Measurements from ENCODE around the gene OPTC.
"Not testable (repeated sequence)": the region's sequence is repeated elsewhere in the genome, so short reads cannot be mapped to it uniquely, and the experiment has no call there.

Gene OPTC

DNA sequence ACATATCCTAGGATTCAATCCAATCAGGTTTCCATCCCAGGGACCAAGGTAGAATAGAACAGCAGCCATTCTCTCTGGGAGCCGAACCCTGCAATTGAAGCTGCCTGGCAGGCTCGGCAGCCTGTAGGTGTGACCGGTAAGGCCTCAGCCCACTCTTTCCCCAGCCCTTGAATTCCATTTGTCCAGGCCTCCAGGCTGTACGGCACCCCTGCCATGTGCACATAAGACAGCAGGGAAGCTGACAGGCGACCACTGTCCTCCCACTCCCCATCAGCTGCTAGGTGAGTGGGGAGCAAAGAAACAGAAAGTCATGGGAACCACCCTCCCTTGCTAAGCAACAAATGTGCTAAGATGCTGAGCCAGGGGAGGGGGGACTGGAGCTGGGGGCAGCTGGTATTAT is 23.0 kb downstream of the OPTC start:
- DNase-seq (ENCODE audit: low read depth): no peak

DNA sequence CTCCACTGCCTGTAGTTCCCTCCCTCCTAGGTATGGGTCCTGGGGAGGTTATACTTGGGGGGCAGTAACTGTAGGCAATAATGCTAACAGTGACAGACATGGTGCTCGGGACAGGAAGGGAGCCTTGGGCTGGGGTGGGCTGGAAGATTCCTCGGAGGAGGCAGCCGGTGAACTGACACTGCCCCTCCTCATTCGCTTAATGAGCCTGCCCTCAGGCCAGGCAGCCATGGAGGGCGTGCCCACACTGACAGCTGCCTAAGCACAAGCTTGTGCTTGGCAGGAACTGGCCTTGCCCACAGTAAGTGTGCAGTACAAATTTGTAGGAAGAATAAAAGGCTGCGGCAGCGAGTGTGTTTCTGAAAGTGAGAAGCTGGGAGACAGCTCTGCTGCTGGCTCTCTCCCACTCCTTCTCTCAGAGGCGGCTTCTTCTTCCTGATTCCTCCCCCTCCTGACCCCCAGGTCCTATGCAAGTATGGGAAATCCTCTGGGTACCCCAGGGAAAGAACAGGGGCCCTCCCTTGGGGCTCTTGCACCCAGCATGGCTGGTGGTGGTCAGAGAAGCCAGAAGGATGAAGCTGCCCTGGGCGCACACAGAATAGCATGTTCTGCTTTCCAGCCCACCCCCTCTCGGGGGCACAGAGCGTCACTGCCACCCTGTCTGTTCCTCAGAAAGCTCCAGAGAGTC is 23.6 kb downstream of the OPTC start:
- DNase-seq (ENCODE audit: low read depth): no peak

DNA sequence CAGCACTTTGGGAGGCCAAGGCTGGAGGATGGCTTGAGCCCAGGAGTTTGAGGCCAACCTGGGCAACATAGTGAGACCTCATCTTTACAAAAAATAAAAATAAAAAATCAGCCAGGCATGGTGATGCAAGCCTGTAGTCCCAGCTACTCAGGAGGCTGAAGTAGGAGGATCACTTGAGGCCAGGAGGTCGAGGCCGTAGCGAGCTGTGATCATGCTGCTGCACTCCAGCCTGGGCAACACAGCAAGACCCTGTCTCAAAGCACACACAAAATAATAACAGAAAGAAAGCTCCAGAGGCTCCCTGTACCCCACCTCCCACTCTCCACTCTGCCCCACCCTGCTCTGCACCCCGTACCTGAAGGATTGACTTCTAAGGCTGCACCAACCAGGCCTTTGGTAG is 24.2 kb downstream of the OPTC start:
- DNase-seq (ENCODE audit: low read depth): not testable (repeated sequence)

DNA sequence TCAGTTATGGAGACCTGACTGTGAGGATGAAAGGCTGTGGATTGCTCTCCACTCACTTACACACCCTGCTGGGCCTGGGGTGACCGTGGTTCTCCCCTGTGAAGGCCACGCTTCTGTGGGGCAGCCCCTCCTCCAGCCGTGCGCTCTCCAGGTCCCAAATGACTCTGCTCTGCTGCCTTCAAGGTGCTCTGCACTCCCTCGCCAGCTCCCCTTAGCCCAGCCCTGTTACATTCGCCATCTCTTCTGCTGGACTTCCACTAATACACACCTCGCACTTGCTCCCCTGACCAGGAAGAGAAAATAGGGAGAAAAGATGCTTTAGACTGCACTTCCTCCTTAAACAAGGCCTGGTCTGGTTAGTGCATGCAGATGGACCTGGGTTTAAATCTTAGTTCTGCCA is 24.6 kb downstream of the OPTC start:
- DNase-seq (ENCODE audit: low read depth): no peak

DNA sequence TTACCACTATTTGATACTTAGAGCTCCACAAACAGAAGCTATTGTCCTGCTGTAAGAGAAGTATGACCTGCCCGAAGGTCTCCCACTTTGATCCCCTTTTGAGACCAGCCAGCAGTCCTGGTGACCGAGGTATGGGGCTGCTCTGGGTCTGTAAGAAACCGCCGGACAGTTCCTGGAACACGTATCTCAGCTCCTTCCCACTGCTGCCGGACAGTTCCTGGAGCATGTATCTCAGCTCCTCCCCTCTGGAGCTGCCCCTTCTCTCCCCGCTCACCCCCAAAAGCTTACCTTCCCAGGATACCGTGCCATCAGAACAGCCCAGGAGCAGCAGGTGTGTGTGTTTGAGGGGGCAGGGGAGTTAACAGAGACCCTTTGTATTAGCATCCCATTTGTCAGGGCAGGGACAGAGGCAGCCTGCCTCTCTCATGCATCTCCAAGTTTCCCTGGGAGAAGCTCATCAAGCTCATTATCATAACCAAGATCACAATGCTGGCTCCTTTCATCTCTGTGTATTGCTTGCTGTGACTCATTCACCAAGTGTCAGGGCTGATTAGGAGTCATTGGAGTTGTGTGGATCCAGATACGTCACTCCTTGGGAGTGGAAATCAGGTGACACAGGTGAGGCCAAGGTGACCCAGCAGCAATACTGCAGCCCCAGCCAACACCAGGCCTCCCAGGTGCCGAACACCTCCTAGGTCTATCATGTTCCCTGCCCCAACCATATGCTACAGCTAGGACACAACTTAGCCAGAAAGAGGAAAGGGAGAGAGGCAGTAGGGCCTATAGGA is 25.3 kb downstream of the OPTC start:
- no peak for DNase-seq (ENCODE audit: low read depth)

DNA sequence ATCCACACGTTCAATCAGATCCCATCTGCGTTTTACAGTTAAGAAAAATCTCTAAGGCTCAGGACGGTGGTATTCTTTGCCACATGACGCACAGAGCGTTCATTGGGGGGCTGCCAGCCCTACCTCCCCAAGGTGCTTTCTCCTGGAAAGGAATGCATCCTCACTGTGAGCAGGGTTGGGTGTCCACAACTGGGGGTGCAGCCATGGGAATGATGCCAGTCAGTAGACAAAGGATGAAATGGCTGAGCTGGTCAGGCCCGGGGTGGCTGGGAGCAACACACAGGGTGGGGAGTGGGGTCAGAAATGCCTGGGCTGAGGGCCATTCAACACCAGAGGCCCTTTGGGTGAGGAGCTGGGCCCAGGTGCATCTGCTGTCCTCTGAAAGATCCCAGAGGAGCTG is 25.9 kb downstream of the OPTC start:
- no peak for DNase-seq (ENCODE audit: low read depth)

DNA sequence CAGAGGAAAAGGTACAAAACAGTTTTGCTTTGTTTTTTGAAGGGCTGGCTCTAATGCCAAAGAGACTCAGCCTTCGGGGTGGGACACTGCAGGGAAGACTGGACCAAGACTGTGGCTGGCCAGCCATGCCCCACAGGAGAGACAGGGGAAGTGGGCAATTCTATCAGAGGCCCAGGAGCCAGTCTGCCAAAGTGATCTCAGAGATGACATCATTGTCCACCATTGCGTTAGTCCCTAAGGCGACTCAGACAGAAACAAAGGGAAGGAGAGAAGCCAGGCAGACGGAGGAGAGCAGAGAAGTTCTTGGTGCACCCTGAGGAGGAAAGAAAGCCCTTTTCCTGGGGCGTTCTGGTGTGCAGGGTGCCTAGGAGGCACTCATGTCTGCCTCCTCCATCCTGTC is 26.4 kb downstream of the OPTC start:
- no peak for DNase-seq (ENCODE audit: low read depth)

DNA sequence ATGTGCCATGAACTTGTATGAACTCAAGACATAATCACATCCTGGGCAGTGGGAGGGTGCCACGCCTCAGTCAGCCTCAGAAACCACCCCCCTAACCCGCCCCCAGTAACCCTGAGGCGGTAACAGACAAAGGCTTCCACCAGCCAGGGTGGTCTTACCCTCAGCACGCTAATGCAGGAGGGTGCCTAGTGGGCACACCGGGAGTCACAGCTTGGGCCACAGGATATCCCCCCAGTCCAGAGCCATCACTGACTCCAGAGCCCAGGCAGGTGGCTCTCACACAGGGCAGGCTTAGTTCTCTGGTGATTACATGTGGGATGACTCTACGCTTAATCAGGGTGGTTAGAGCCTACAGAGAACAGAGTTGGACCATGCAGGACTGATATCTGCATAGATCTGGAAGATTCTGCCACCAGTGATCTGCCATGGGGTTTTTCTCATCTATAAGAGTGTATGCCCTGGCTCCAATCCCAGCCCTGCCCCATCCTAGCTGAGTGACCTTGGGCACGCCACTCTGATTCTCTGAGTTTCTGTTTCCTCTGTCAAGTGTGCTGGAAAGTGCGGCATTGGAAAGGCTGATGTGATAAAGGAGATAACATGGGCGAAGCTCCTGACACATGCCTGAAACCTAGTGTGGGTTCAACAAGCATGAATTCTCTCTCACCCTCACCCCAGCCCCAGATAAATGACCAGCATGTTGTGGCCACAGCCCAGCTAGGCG is 27.3 kb downstream of the OPTC start:
- no peak for DNase-seq (ENCODE audit: low read depth)

DNA sequence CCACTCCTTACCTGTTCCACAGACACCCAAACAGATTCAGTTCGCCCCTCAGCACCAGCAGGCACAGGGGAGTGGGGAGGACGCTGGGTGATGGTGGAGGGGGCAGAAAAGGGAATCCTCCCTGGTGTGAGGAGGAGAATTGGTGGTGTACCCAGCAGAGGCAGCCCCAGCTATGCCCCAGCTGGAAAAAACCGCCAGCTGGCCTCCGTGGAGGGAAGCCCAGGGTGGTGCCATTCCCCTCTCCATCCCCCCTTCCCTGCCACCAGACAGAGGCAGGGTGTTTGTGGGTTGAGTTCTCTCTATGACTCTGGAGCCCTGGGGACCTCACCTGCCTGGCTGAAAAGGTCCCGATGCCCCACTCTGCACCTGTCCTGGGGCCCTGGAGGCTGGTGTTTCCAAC is 27.9 kb downstream of the OPTC start:
- DNase-seq (ENCODE audit: low read depth): no peak

DNA sequence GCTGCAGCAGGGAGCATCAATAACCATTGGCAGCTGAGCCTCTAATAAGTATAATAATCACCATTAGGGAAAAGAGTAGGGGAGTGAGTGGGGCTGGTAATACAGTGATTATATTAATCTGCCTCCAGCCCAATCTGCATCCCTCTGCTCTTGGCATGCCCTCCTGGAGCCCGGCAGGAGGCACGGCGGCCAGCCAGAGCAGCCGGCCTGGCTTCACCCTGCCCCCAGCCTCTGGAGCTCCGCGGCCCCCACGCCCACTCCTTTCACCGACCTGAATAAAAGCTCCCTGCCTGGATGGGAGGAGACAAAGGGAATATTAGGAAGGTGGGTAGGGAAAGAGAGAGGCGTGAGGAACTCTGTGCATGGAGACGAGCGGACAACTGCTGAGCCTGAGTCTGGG is 28.3 kb downstream of the OPTC start:
- DNase-seq (ENCODE audit: low read depth): no peak

DNA sequence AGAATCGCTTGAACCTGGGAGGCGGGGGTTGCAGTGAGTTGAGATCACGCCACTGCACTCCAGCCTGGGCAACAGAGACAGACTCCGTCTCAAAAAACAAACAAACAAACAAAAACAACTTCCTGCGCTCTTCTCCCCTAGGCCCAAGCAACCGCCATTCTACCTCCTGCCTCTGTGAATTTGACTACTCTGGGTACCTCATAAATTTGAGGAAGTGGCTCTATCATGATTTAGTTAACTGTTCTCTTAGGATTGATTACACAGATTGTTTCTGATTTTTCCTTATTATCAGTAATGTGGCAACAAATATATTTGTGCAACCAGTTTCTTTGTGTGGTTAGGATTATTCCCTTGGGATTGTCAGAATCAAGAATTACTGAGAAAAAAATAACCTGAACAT is 29.7 kb downstream of the OPTC start:
- DNase-seq (ENCODE audit: low read depth): no peak

DNA sequence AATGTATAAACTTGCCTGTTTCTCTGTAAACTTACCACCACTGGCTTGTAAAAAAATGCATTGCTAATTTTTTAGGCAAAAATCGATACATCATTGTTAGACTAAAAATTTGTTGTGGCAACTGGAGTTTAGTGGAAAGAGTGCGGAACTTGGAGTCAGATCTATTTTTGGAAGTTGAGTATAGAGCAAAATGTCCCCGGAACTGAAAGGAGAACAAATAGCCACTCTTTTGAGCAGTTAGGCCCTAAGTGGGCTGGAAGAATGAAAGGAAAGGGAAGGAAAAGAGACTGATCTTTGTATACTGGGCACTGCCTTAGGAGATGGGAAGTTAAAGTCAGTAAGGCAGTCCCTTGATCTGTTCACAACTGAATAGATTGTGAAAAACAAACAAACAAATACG is 30.2 kb downstream of the OPTC start:
- DNase-seq (ENCODE audit: low read depth): no peak

DNA sequence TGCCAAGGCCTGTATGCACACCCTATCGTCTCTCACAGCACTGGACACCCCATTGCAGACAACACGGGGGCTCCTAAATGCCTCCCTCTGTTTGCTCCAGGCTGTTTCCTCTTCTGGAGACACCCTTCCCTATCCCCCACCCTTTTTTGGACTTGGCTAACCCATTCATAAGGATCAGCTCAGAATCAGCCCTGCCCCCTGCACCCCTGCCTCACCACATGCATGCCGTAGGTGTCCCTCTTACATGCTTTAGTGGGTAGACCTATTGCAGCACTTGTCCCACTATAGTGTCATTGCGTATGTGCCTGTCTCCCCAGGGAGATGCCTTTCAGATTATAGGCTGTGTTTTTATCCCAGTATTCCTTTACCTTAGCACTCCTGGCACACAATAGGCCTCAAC is 30.9 kb downstream of the OPTC start:
- DNase-seq (ENCODE audit: low read depth): no peak

DNA sequence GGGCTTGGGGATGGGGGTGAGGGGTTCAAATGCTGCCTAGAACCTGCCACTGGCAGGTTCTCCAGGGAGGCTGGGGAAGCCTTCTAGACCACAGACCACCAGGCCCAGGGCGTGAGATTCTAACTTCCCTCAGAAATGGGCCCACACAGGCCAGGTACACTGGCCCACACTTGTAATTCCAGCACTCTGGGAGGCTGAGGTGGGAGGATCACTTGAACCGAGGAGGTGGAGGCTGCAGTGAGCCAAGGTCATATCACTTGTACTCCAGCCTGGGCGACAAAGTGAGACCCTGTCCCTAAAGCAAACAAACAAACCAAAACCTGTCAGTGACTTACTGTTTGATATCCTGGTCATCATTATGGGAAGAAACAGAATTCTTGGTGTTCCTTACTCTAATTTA is 31.7 kb downstream of the OPTC start:
- no peak for DNase-seq (ENCODE audit: low read depth)

DNA sequence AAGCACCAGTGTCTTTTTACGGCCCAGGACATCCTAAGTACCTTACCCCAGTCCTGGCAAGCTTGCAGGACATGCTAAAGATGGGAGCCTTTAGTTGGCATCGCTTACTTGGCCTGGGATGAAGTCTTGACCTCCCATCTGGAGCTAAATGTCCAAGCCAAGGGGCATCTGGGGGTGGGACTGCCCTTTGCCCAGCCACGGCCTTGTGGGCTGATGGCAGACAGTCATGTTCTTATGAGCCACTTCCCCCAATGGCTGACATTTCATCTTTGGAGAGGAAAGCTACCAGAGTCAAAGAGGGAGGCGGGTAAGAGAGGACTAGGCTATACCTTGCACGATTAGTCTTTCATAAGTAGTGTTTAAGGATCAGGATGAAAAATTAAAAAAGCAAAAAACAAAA is 32.2 kb downstream of the OPTC start:
- DNase-seq (ENCODE audit: low read depth): no peak

DNA sequence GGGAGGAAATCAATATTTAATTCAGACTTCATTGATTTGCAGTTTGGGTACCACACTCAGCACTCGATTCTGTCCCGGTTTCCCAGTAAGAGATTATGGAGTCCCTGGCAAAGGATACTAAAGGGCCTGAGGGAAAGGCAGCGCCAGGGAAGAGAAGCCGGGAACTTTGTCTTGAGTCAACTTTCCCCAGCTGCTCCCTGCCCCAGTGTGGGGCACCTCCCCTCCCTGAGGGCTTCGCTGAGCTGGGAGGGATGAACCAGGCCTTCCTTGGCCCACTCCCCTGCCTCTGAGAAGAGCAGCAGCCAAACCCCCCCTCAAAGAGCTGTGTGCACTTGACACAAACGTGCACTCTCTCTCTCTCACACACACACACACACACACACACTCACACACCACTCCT is 32.6 kb downstream of the OPTC start:
- DNase-seq (ENCODE audit: low read depth): no peak

DNA sequence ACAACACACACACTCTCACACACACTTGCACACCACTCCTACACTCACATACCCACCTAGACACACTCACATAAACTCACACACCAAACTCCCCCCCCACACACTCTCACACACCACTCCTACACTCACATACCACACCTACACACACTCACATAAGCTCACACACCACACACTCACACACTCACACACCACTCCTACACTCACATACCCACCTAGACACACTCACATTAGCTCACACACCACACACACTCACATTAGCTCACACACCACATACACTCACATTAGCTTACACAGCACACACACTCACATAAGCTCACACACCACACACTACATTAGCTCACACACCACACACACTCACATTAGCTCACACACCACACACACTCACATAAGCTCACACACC is 33.1 kb downstream of the OPTC start:
- no peak for DNase-seq (ENCODE audit: low read depth)

DNA sequence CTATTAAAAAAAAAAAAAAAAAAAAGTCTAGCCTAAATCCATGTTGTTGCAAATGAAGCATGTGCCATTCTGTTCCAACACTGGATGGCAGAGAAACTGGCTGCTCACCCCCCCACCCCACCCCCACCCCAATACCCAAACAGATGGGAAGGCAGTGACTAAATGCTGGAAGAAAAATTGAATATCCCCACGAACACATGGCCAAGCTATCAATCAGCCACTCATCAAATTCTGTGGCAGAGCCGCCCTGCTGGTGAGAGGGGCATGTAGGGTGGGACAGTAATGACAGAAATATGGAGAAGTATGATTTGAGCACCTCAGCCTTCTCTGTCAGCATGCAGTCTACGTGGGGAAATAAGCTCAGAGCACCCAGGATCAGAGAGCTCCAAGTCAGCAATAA is 34.1 kb downstream of the OPTC start:
- DNase-seq (ENCODE audit: low read depth): no peak

DNA sequence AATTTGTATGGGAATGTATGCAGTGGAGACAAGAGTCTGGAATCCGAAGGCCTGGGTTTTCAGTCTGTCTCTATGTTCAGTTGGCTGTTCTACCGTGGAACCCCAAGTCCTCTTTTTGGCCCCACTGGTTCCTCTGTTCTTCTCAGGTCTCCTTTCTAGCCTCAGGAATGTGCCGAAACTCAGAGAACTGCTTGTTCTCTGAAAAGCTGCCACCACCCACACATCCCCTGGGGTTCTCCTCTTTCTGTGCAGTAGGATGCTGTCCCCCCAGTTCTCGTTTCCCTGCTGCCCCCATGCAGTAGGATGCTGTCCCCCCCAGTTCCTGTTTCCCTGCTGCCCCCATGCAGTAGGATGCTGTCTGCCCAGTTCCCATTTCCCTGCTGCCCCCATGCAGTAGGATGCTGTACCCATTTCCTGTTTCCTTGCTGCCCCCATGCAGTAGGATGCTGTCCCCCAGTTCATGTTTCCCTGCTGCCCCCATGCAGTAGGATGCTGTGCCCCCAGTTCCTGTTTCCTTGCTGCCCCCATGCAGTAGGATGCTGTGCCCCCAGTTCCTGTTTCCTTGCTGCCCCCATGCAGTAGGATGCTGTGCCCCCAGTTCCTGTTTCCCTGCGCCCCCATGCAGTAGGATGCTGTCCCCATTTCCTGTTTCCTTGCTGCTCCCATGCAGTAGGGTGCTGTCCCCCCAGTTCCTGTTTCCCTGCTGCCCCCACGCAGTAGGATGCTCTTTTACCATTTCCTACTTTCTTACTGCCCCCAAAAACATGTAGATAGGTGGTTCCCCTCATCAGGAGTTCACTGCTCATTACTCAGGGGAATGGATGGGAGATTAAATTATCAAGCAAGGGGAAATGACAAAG is 35.3 kb downstream of the OPTC start:
- no peak for DNase-seq (ENCODE audit: low read depth)

DNA sequence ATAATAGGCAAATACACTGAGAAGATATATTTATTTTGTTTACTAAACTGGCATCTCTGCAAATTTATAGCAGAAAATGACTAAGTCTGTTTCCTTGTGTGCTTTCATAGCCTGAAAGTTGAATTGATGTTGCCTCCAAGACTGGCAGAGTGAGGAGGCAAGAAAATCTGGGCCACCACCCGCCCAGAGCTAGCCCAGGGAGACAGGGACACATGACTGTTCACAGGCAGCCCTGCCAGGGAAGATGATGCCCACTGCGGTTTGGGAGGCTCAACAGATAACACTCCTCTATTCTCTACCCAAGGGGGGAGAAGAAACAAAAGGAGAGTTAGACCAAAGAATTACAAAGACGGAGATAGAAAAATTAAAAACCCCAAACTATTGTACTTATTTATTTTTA is 37.1 kb downstream of the OPTC start:
- no peak for DNase-seq (ENCODE audit: low read depth)

DNA sequence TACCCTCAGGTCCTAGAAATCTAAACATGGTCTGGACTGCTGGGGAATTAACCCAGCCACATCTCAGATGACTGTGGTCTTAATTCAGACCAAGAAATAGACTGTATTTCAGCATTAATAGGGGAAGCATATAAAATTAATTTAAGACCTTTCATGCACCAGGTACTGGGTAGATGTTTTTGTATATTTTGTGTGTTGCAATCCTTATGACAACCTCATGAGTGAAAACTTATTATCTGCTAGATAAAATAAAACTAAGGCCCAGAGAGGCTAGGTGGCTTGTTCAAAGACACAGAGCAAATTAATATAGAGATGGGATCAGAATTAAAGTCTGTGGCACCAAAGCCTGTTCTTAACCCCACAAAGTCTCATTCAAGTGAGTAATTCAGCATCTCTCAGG is 40.1 kb downstream of the OPTC start:
- DNase-seq (ENCODE audit: low read depth): no peak

DNA sequence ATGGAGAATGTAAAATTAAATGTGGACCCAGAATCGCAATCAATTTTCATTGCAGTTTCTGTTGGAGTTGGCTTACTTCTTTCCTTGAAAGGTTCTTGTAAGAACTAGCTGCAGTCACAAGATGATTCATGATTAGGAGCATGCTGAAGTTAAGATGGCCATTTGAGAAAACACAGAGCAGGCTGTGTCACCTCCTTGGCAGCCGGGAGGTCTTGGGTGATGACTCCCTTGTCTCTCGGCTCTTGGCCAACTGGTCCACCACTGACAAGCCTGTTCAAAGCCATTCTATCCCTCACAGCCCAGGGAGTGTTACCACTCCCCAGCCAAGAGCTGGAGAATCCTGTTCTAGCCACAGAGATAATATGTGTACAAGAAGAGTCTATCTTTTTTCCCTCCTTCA is 40.6 kb downstream of the OPTC start:
- DNase-seq (ENCODE audit: low read depth): no peak
